ENCODE results near the gene AP1S1.
"Not testable (repeated sequence)": the region's sequence is repeated elsewhere in the genome, so short reads cannot be mapped to it uniquely, and the experiment has no call there.

AP1S1 gene

GRCh38 chr7:101125989-101126650, 28.2 kb upstream of the AP1S1 start:
- no peak overlapping the region for H3K4me3 ChIP-seq (ENCODE audit: low read depth, low read length)
- DNase-seq (ENCODE audit: low read depth), result no peak
- TF ChIP-seq CTCF (IDR thresholded peaks at IDR 0.05; ENCODE audit: low read depth, low read length, missing control alignments), result no peak

GRCh38 chr7:101126651-101127459, 27.4 kb upstream of the AP1S1 start, which contains the start of gene SERPINE1:
TSS of gene SERPINE1 (plus strand) at chr7:101127104. CDS start at chr7:101128394, 1,290 bp downstream.
- peak; percentile 58 for DNase-seq (ENCODE audit: low read depth)
- no peak within 1 kb of the TSS for H3K4me3 ChIP-seq (ENCODE audit: low read depth, low read length)
- TF ChIP-seq CTCF (IDR thresholded peaks at IDR 0.05; ENCODE audit: low read depth, low read length, missing control alignments), result peak; percentile 43

- DNase-seq (ENCODE audit: low read depth), result no peak
- no peak overlapping the region for H3K4me3 ChIP-seq (ENCODE audit: low read depth, low read length)
- no peak for TF ChIP-seq CTCF (IDR thresholded peaks at IDR 0.05; ENCODE audit: low read depth, low read length, missing control alignments)
These were observed 26.7 kb upstream of the AP1S1 start for GRCh38 chr7:101127460-101128039.

GRCh38 chr7:101128040-101128834, 26.0 kb upstream of the AP1S1 start:
- no peak for TF ChIP-seq CTCF (IDR thresholded peaks at IDR 0.05; ENCODE audit: low read depth, low read length, missing control alignments)
- DNase-seq (ENCODE audit: low read depth), result no peak
- H3K4me3 ChIP-seq (ENCODE audit: low read depth, low read length), result no peak overlapping the region

GRCh38 chr7:101129603-101130117, 24.6 kb upstream of the AP1S1 start:
- no peak for DNase-seq (ENCODE audit: low read depth)
- no peak for TF ChIP-seq CTCF (IDR thresholded peaks at IDR 0.05; ENCODE audit: low read depth, low read length, missing control alignments)
- no peak overlapping the region for H3K4me3 ChIP-seq (ENCODE audit: low read depth, low read length)

GRCh38 chr7:101132626-101133600, 21.4 kb upstream of the AP1S1 start:
- H3K4me3 ChIP-seq (ENCODE audit: low read depth, low read length); DNase-seq (ENCODE audit: low read depth): not testable (repeated sequence)
